Duodenal mucosa (tissue), 2 donors: ENCODE measurements around the gene SLC34A2.
"Not testable (repeated sequence)": the region's sequence is repeated elsewhere in the genome, so short reads cannot be mapped to it uniquely, and the experiment has no call there.

ENCODE experiments used
- H3K27ac ChIP-seq: one replicate; pipeline ENCODE4 v1.7.0; 2013; ENCODE audit warnings: low read depth, low read length
- H3K27me3 ChIP-seq, 2 donors: one replicate each; pipeline ENCODE4 v1.7.0; 2013; ENCODE audit warnings: low read length in 2 of 2, control low read depth in 1 of 2; ENCODE audit not compliant: insufficient read depth in 2 of 2, control insufficient read depth in 1 of 2
- H3K36me3 ChIP-seq, 2 donors: one replicate each; pipeline ENCODE4 v1.7.0; 2013; ENCODE audit warnings: low read length in 2 of 2, control low read depth in 1 of 2; ENCODE audit not compliant: insufficient read depth in 2 of 2, control insufficient read depth in 1 of 2
- H3K4me1 ChIP-seq, 2 donors: one replicate each; pipeline ENCODE4 v1.7.0; 2013; ENCODE audit warnings: low read length in 2 of 2, control low read depth in 1 of 2; ENCODE audit not compliant: insufficient read depth in 2 of 2, control insufficient read depth in 1 of 2
- H3K4me3 ChIP-seq, 2 donors: one replicate each; pipeline ENCODE4 v1.7.0; 2013; ENCODE audit warnings: low read length in 2 of 2, low read depth in 1 of 2
- H3K9ac ChIP-seq, 2 donors: one replicate each; pipeline ENCODE4 v1.7.0; 2013; ENCODE audit warnings: low read length in 2 of 2, low read depth in 1 of 2
- H3K9me3 ChIP-seq, 2 donors: one replicate each; pipeline ENCODE4 v1.7.0; 2013; ENCODE audit warnings: low read length in 2 of 2, control low read depth in 1 of 2; ENCODE audit not compliant: control insufficient read depth in 1 of 2

SLC34A2 gene

DNA sequence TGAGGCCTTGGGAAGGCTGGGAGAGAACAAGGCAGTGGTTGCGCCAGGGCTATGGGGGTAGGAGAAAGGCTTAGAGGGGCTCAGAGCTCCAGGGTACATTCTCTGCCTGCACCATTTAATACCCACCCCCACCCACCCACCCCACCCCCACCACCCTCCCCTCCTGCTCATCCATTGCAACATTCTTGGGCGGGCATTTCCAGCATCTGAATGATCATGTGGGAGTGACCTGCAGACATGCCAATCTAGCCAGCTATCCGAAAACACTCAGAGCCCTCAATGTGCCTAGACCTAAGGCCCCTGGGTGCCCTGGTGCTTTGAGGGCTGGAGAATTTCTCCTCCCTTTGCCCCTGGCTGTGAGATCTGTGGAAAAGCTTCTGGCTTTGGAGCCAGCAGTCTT, 3.1 kb downstream of the SLC34A2 start:
- H3K4me1 ChIP-seq, result peaks cover 17 to 29% of the 10 kb centered on the region in 2 donors
- H3K4me3 ChIP-seq, result no peak overlapping the region
- H3K27ac ChIP-seq, result no peak overlapping the region
- H3K36me3 ChIP-seq, result peaks cover 0 to 4% of the 10 kb centered on the region in 2 donors
- H3K27me3 ChIP-seq, result peaks cover 4% of the 10 kb centered on the region in 2 donors
- H3K9me3 ChIP-seq, result no peaks in the 10 kb centered on the region
- H3K9ac ChIP-seq, result no peak overlapping the region

DNA sequence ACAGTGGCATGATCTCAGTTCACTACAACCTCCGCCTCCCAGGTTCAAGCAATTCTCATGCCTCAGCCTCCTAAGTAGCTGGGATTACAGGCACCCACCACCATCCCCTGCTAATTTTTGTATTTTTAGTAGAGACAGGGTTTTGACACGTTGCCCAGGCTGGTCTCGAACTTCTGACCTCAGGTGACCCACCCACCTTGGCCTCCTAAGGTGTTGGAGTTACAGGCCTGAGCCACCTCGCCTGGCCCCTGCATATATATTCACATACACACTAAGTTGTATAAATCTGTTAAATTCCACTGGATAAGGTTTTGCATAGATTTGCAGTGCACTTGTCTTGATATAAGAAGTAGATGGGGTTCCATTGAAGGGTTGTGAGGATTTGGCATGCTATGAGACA, 5.8 kb downstream of the SLC34A2 start:
- not testable (repeated sequence) for H3K36me3 ChIP-seq, H3K9ac ChIP-seq, H3K9me3 ChIP-seq, H3K27me3 ChIP-seq, H3K27ac ChIP-seq, H3K4me3 ChIP-seq
- H3K4me1 ChIP-seq, result peaks cover 0 to 10% of the 10 kb centered on the region in 2 donors

DNA sequence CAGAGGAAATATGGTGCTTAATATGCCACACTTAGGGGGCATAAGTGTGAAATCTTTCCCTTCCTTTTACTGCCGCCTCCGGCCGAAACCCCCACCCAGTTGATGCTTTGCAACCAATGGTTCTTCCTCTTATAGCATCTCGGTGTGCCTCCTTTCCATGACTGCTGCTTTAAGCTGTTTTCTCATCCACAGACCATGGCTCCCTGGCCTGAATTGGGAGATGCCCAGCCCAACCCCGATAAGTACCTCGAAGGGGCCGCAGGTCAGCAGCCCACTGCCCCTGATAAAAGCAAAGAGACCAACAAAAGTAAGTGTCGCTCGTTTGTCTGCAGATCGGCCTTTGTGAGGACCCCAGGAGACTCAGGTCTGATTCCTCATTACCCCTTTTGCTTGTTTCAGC, 6.7 kb downstream of the SLC34A2 start:
- no peaks in the 10 kb centered on the region for H3K27me3 ChIP-seq
- H3K36me3 ChIP-seq, result peaks cover 0 to 8% of the 10 kb centered on the region in 2 donors
- no peak overlapping the region for H3K27ac ChIP-seq
- H3K9me3 ChIP-seq, result no peaks in the 10 kb centered on the region
- no peak overlapping the region for H3K9ac ChIP-seq
- H3K4me1 ChIP-seq, result peaks cover 0 to 9% of the 10 kb centered on the region in 2 donors
- H3K4me3 ChIP-seq, result no peak overlapping the region

DNA sequence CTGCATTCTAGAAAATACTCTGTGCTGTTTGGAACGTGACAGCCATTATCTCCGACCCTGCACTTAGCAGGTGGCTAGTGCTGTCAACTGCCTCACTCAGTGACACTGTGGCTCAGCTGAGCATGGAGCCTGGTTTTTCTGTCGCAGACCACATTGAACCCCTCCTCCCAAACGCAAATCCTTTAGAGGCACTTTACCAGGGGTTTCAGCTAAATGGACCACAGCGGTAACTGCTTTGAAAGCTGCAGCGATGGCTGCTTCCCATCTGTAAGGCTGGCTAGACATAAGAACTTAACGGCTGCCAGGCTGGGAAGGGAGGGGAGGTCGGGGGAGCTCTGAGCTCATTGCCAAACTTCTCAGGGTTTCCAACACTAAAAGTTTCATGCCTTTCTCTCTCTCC, 8.1 kb downstream of the SLC34A2 start:
- Histone ChIP-seq H3K27me3 (no peaks in the 10 kb centered on the region), H3K27ac (no peak overlapping the region), H3K4me3 (no peak overlapping the region), H3K36me3 (peaks cover 0 to 8% of the 10 kb centered on the region in 2 donors), H3K9ac (no peak overlapping the region), H3K9me3 (no peaks in the 10 kb centered on the region), H3K4me1 (no peaks in the 10 kb centered on the region)

DNA sequence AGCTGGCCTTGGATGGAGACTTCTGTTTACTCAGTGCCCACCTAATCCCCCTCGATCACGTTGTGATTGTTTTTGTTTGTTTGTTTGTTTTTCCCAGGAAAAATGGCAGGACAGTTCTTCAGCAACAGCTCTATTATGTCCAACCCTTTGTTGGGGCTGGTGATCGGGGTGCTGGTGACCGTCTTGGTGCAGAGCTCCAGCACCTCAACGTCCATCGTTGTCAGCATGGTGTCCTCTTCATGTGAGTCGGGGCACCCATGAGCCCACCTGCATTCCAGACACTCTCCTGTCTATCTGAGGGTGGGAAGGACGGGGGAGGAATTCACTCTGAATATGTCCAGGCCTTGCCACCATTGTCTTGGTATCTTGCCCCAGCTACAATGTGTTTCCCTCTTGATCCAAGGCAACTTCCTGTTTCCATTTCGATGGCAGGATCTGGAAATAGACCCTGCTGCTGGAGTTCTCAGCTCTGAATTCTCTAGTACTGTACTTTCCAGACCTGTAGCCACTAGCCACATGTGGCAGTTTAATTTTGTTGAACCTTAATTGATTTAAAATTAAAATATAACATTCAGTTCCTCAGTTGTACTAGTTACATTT, 10.5 kb downstream of the SLC34A2 start:
- Histone ChIP-seq H3K9me3 (no peaks in the 10 kb centered on the region), H3K4me3 (no peak overlapping the region), H3K27ac (no peak overlapping the region), H3K27me3 (no peaks in the 10 kb centered on the region), H3K9ac (no peak overlapping the region), H3K4me1 (no peaks in the 10 kb centered on the region), H3K36me3 (peaks cover 0 to 12% of the 10 kb centered on the region in 2 donors)

DNA sequence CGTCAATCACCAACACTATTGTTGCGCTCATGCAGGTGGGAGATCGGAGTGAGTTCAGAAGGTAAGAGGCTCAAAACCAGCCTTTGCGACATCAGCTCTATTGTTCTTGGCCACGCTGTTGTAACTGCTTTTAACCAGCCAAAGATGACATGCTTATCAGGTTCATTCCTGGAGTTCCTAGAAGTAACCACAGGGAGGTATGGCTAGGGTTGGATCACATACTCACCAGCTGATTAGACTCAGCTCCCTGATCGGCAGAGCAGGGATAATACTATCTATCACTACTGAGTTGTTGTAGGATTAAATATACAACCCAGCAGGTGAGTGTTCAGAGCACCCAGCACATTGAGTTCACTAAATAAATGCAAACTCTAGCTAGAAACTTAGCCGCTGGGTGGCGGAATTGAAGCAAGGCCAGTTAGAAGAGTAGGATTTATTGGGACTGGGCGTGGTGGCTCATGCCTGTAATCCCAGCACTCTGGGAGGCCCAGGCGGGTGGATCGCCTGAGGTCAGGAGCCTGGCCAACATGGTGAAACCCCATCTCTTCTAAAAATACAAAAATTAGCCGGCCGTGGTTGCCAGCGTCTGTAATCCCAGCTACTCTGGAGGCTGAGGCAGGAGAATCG, 12.4 kb downstream of the SLC34A2 start:
- H3K27ac ChIP-seq, result no peak overlapping the region
- H3K27me3 ChIP-seq, result no peaks in the 10 kb centered on the region

DNA sequence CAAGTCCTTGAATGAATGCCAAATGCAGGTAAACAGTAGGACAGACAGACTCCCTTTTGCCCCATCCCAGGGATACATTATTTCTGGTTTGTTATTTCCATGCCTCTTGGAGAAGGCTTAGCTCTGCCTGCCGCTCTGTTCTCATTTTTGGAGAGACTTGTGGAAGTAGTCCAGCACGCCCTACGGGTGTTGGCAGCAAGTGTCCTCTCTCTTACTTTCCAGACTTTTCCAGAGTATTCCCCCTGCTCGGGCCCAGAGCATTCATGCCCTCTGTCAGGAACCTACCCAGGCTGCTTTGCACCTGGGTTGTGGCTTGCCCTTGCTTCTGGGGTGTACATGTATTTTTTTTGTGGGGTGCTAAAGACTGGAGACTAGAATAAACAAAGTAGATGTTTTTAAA, 15.3 kb downstream of the SLC34A2 start:
- Histone ChIP-seq H3K9ac (no peak overlapping the region), H3K4me1 (no peaks in the 10 kb centered on the region), H3K27me3 (no peaks in the 10 kb centered on the region), H3K27ac (no peak overlapping the region), H3K4me3 (no peak overlapping the region), H3K36me3 (peaks cover 0 to 8% of the 10 kb centered on the region in 2 donors), H3K9me3 (no peaks in the 10 kb centered on the region)

More for the DNA sequence above, 12.4 kb downstream of the SLC34A2 start:
- no peak overlapping the region for H3K4me3 ChIP-seq
- peaks cover 0 to 16% of the 10 kb centered on the region in 2 donors for H3K36me3 ChIP-seq
- no peak overlapping the region for H3K9ac ChIP-seq
- no peaks in the 10 kb centered on the region for H3K4me1 ChIP-seq
- H3K9me3 ChIP-seq, result no peaks in the 10 kb centered on the region

DNA sequence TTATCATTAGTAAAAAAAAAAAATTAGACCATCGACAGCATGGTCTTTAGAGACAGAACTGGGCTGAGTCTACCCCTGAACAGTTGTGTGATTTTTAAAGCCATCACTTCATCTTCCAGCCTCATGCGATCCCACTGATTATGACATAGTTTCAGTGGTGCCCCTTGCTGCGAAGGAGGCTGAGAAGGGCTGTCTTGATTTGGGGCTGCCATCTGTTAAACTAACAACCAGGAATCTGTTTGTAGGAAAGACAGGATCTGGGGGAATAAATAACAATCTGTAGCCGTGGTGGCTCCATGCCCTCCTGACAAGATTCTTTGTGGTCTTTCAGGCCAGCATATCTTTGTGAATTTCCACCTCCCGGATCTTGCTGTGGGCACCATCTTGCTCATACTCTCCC, 17.1 kb downstream of the SLC34A2 start:
- H3K4me3 ChIP-seq, result no peak overlapping the region
- H3K4me1 ChIP-seq, result peaks cover 0 to 7% of the 10 kb centered on the region in 2 donors
- no peak overlapping the region for H3K9ac ChIP-seq
- peaks cover 0 to 13% of the 10 kb centered on the region in 2 donors for H3K36me3 ChIP-seq
- no peaks in the 10 kb centered on the region for H3K27me3 ChIP-seq
- H3K9me3 ChIP-seq, result no peaks in the 10 kb centered on the region
- H3K27ac ChIP-seq, result no peak overlapping the region

DNA sequence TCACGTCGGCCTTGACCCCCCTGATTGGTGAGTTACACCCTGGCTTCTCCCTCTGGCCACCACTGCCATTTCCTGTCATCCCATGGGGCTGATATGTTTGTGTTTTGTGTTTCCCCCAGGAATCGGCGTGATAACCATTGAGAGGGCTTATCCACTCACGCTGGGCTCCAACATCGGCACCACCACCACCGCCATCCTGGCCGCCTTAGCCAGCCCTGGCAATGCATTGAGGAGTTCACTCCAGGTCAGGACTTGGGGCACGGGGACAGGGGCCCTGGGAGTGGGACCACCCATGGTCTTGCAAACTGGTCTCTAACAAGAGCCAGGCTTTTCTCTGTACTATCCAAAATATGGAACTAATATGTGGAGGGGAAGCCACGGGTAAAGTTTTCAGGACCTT, 18.7 kb downstream of the SLC34A2 start:
- no peaks in the 10 kb centered on the region for H3K27me3 ChIP-seq
- peaks cover 0 to 10% of the 10 kb centered on the region in 2 donors for H3K36me3 ChIP-seq
- H3K27ac ChIP-seq, result no peak overlapping the region
- H3K4me1 ChIP-seq, result peaks cover 0 to 7% of the 10 kb centered on the region in 2 donors
- H3K9ac ChIP-seq, result no peak overlapping the region
- no peak overlapping the region for H3K4me3 ChIP-seq
- no peaks in the 10 kb centered on the region for H3K9me3 ChIP-seq

DNA sequence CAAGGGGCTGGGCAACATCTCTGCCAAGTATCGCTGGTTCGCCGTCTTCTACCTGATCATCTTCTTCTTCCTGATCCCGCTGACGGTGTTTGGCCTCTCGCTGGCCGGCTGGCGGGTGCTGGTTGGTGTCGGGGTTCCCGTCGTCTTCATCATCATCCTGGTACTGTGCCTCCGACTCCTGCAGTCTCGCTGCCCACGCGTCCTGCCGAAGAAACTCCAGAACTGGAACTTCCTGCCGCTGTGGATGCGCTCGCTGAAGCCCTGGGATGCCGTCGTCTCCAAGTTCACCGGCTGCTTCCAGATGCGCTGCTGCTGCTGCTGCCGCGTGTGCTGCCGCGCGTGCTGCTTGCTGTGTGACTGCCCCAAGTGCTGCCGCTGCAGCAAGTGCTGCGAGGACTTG, 20.6 kb downstream of the SLC34A2 start:
- H3K27me3 ChIP-seq, result no peaks in the 10 kb centered on the region
- no peak overlapping the region for H3K4me3 ChIP-seq
- peaks cover 0 to 9% of the 10 kb centered on the region in 2 donors for H3K36me3 ChIP-seq
- H3K9ac ChIP-seq, result no peak overlapping the region
- H3K27ac ChIP-seq, result no peak overlapping the region
- H3K4me1 ChIP-seq, result peaks cover 0 to 7% of the 10 kb centered on the region in 2 donors
- no peaks in the 10 kb centered on the region for H3K9me3 ChIP-seq
